Fibroblast of mammary gland (primary cell): ENCODE measurements around the gene DPP8.

Source experiments
- DNase-seq: peaks from one replicate; pipeline ENCODE4 v3.0.0-alpha.2; 2010; ENCODE audit warnings: low read depth
- H3K4me3 ChIP-seq: 2 replicates; pipeline ENCODE4 v1.5.1; 2011; ENCODE audit warnings: low read depth, mild to moderate bottlenecking, low read length, moderate library complexity; ENCODE audit not compliant: control insufficient read depth
- CTCF ChIP-seq: conservative IDR thresholded peaks from 2 replicates; pipeline ENCODE4 v1.5.1; 2011; ENCODE audit warnings: low read depth, low read length, inconsistent platforms; ENCODE audit not compliant: control insufficient read depth, insufficient read depth

The DPP8 gene

GRCh38 chr15:65431731-65432130 lies 85.8 kb downstream of the DPP8 start:
- DNase-seq = no peak
- no peak overlapping the region for H3K4me3 ChIP-seq
- no peak for TF ChIP-seq CTCF

GRCh38 chr15:65426216-65426853 lies 91.2 kb downstream of the DPP8 start:
- no peak for TF ChIP-seq CTCF
- H3K4me3 ChIP-seq = no peak overlapping the region
- no peak for DNase-seq

GRCh38 chr15:65424683-65425082 lies 92.8 kb downstream of the DPP8 start:
- DNase-seq = no peak
- no peak for TF ChIP-seq CTCF
- H3K4me3 ChIP-seq = no peak overlapping the region

GRCh38 chr15:65423976-65424679 lies 93.4 kb downstream of the DPP8 start:
- peak; percentile 64 for DNase-seq
- H3K4me3 ChIP-seq = no peak overlapping the region
- TF ChIP-seq CTCF = no peak

GRCh38 chr15:65423150-65423975 lies 94.1 kb downstream of the DPP8 start:
- no peak for TF ChIP-seq CTCF
- H3K4me3 ChIP-seq = peak overlapping the region; percentile 3
- DNase-seq = no peak

GRCh38 chr15:65421360-65422215 lies 95.9 kb downstream of the DPP8 start:
- DNase-seq = peak; percentile 66
- peak overlapping the region; percentile 53 for H3K4me3 ChIP-seq
- no peak for TF ChIP-seq CTCF
